ENCODE results near the gene ZNF367.
"Not testable (repeated sequence)": the region's sequence is repeated elsewhere in the genome, so short reads cannot be mapped to it uniquely, and the experiment has no call there.

ZNF367 gene

GRCh38 chr9:96375507-96375906 lies 42.7 kb downstream of the ZNF367 start:
- H3K4me1 Mint-ChIP-seq (ENCODE audit: low read depth); H3K27ac Mint-ChIP-seq; H3K4me3 Mint-ChIP-seq; H3K27me3 Mint-ChIP-seq; H3K36me3 Mint-ChIP-seq (ENCODE audit: low read depth); H3K9me3 Mint-ChIP-seq: not testable (repeated sequence)

- Mint-ChIP-seq H3K27ac (no peak overlapping the region), H3K9me3 (no peaks in the 10 kb centered on the region), H3K4me1 (ENCODE audit: low read depth) (no peaks in the 10 kb centered on the region), H3K4me3 (no peak overlapping the region), H3K36me3 (ENCODE audit: low read depth) (peaks cover 9% of the 10 kb centered on the region), H3K27me3 (no peaks in the 10 kb centered on the region)
Observed at GRCh38 chr9:96367943-96368342, 50.2 kb downstream of the ZNF367 start.

GRCh38 chr9:96363175-96363967 lies 54.8 kb downstream of the ZNF367 start:
- peaks cover 13% of the 10 kb centered on the region for H3K36me3 Mint-ChIP-seq (ENCODE audit: low read depth)
- no peak overlapping the region for H3K4me3 Mint-ChIP-seq
- H3K9me3 Mint-ChIP-seq, result no peaks in the 10 kb centered on the region
- no peak overlapping the region for H3K27ac Mint-ChIP-seq
- no peaks in the 10 kb centered on the region for H3K4me1 Mint-ChIP-seq (ENCODE audit: low read depth)
- no peaks in the 10 kb centered on the region for H3K27me3 Mint-ChIP-seq

GRCh38 chr9:96362119-96362518 lies 56.1 kb downstream of the ZNF367 start:
- H3K36me3 Mint-ChIP-seq (ENCODE audit: low read depth), result peaks cover 15% of the 10 kb centered on the region
- not testable (repeated sequence) for H3K4me3 Mint-ChIP-seq; H3K27ac Mint-ChIP-seq; H3K4me1 Mint-ChIP-seq (ENCODE audit: low read depth); H3K9me3 Mint-ChIP-seq; H3K27me3 Mint-ChIP-seq

GRCh38 chr9:96361668-96362067 lies 56.5 kb downstream of the ZNF367 start:
- Mint-ChIP-seq H3K4me1 (ENCODE audit: low read depth) (no peaks in the 10 kb centered on the region), H3K27ac (no peak overlapping the region), H3K4me3 (no peak overlapping the region), H3K9me3 (no peaks in the 10 kb centered on the region), H3K27me3 (no peaks in the 10 kb centered on the region), H3K36me3 (ENCODE audit: low read depth) (peaks cover 16% of the 10 kb centered on the region)

- Mint-ChIP-seq H3K4me1 (ENCODE audit: low read depth) (no peaks in the 10 kb centered on the region), H3K9me3 (no peaks in the 10 kb centered on the region), H3K4me3 (no peak overlapping the region), H3K27ac (no peak overlapping the region), H3K36me3 (ENCODE audit: low read depth) (peaks cover 16% of the 10 kb centered on the region), H3K27me3 (no peaks in the 10 kb centered on the region)
Observed at GRCh38 chr9:96360976-96361375, 57.2 kb downstream of the ZNF367 start.

GRCh38 chr9:96360523-96360922 lies 57.6 kb downstream of the ZNF367 start:
- not testable (repeated sequence) for H3K27me3 Mint-ChIP-seq; H3K9me3 Mint-ChIP-seq; H3K27ac Mint-ChIP-seq; H3K4me3 Mint-ChIP-seq; H3K4me1 Mint-ChIP-seq (ENCODE audit: low read depth)
- H3K36me3 Mint-ChIP-seq (ENCODE audit: low read depth), result peaks cover 16% of the 10 kb centered on the region

GRCh38 chr9:96350866-96351265 lies 67.3 kb downstream of the ZNF367 start:
- Mint-ChIP-seq H3K4me1 (ENCODE audit: low read depth) (no peaks in the 10 kb centered on the region), H3K4me3 (no peak overlapping the region), H3K27ac (no peak overlapping the region), H3K36me3 (ENCODE audit: low read depth) (peaks cover 14% of the 10 kb centered on the region), H3K27me3 (no peaks in the 10 kb centered on the region), H3K9me3 (no peaks in the 10 kb centered on the region)

GRCh38 chr9:96348261-96348660 lies 69.9 kb downstream of the ZNF367 start:
- Mint-ChIP-seq H3K4me3 (no peak overlapping the region), H3K27ac (no peak overlapping the region), H3K4me1 (ENCODE audit: low read depth) (peaks cover 11% of the 10 kb centered on the region), H3K36me3 (ENCODE audit: low read depth) (peaks cover 14% of the 10 kb centered on the region), H3K9me3 (no peaks in the 10 kb centered on the region), H3K27me3 (no peaks in the 10 kb centered on the region)

GRCh38 chr9:96345551-96345950 lies 72.6 kb downstream of the ZNF367 start:
- Mint-ChIP-seq H3K9me3 (no peaks in the 10 kb centered on the region), H3K4me1 (ENCODE audit: low read depth) (peaks cover 11% of the 10 kb centered on the region), H3K27me3 (no peaks in the 10 kb centered on the region), H3K36me3 (ENCODE audit: low read depth) (peaks cover 14% of the 10 kb centered on the region), H3K4me3 (no peak overlapping the region), H3K27ac (no peak overlapping the region)

GRCh38 chr9:96344458-96345180 lies 73.6 kb downstream of the ZNF367 start:
- Mint-ChIP-seq H3K9me3 (no peaks in the 10 kb centered on the region), H3K27ac (no peak overlapping the region), H3K36me3 (ENCODE audit: low read depth) (peaks cover 14% of the 10 kb centered on the region), H3K4me1 (ENCODE audit: low read depth) (peaks cover 17% of the 10 kb centered on the region), H3K4me3 (no peak overlapping the region), H3K27me3 (no peaks in the 10 kb centered on the region)

GRCh38 chr9:96343515-96344360 lies 74.4 kb downstream of the ZNF367 start:
- peaks cover 19% of the 10 kb centered on the region for H3K4me1 Mint-ChIP-seq (ENCODE audit: low read depth)
- no peaks in the 10 kb centered on the region for H3K9me3 Mint-ChIP-seq
- no peak overlapping the region for H3K4me3 Mint-ChIP-seq
- H3K27me3 Mint-ChIP-seq, result no peaks in the 10 kb centered on the region
- H3K27ac Mint-ChIP-seq, result no peak overlapping the region
- peaks cover 8% of the 10 kb centered on the region for H3K36me3 Mint-ChIP-seq (ENCODE audit: low read depth)

GRCh38 chr9:96342571-96343245 lies 75.5 kb downstream of the ZNF367 start:
- no peak overlapping the region for H3K4me3 Mint-ChIP-seq
- no peaks in the 10 kb centered on the region for H3K27me3 Mint-ChIP-seq
- H3K36me3 Mint-ChIP-seq (ENCODE audit: low read depth), result no peaks in the 10 kb centered on the region
- no peak overlapping the region for H3K27ac Mint-ChIP-seq
- no peaks in the 10 kb centered on the region for H3K9me3 Mint-ChIP-seq
- peaks cover 19% of the 10 kb centered on the region for H3K4me1 Mint-ChIP-seq (ENCODE audit: low read depth)

GRCh38 chr9:96340707-96341106 lies 77.5 kb downstream of the ZNF367 start:
- peaks cover 19% of the 10 kb centered on the region for H3K4me1 Mint-ChIP-seq (ENCODE audit: low read depth)
- no peaks in the 10 kb centered on the region for H3K36me3 Mint-ChIP-seq (ENCODE audit: low read depth)
- H3K27me3 Mint-ChIP-seq, result no peaks in the 10 kb centered on the region
- no peak overlapping the region for H3K4me3 Mint-ChIP-seq
- H3K9me3 Mint-ChIP-seq, result no peaks in the 10 kb centered on the region
- no peak overlapping the region for H3K27ac Mint-ChIP-seq
